ENCODE results near the gene ZDHHC6.
"Not testable (repeated sequence)": the region's sequence is repeated elsewhere in the genome, so short reads cannot be mapped to it uniquely, and the experiment has no call there.

Gene ZDHHC6

GRCh38 chr10:112388056-112388455 is 58.7 kb downstream of the ZDHHC6 start:
- H3K4me3 Mint-ChIP-seq; H3K9me3 Mint-ChIP-seq (ENCODE audit: low read depth); H3K27me3 Mint-ChIP-seq: not testable (repeated sequence)
- peaks cover 73% of the 10 kb centered on the region for H3K4me1 Mint-ChIP-seq (ENCODE audit: low read depth)
- H3K27ac Mint-ChIP-seq: peak overlapping the region; percentile 91
- peaks cover 21% of the 10 kb centered on the region for H3K36me3 Mint-ChIP-seq

GRCh38 chr10:112385201-112385600 is 61.5 kb downstream of the ZDHHC6 start:
- Mint-ChIP-seq H3K4me3 (no peak overlapping the region), H3K36me3 (peaks cover 17% of the 10 kb centered on the region), H3K4me1 (ENCODE audit: low read depth) (peaks cover 87% of the 10 kb centered on the region), H3K27ac (no peak overlapping the region), H3K9me3 (ENCODE audit: low read depth) (no peaks in the 10 kb centered on the region), H3K27me3 (no peaks in the 10 kb centered on the region)

DNA sequence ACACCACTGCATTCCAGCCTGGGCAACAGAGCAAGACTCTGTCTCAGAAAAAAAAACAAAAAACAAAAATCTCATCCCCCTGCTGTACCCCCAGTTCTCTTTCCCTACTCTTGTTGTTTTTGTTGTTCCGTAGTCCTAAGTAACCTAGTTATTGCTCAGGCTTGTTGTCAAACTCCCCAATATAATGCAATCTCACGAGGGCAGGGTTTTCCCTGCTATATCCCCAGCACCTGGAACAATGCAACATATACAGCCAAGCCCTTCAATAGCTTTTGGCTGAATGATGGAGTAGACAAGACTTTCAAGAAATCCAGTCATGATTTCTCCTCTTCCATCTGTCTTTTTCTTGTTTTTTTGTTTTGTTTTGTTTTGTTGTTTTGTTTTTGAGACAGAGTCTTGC is 62.6 kb downstream of the ZDHHC6 start:
- Mint-ChIP-seq H3K4me1 (ENCODE audit: low read depth) (peaks cover 87% of the 10 kb centered on the region), H3K27ac (peak overlapping the region; percentile 18), H3K36me3 (peaks cover 23% of the 10 kb centered on the region), H3K9me3 (ENCODE audit: low read depth) (no peaks in the 10 kb centered on the region), H3K4me3 (no peak overlapping the region), H3K27me3 (no peaks in the 10 kb centered on the region)

GRCh38 chr10:112383325-112383724 is 63.4 kb downstream of the ZDHHC6 start:
- no peaks in the 10 kb centered on the region for H3K27me3 Mint-ChIP-seq
- peaks cover 19% of the 10 kb centered on the region for H3K36me3 Mint-ChIP-seq
- H3K9me3 Mint-ChIP-seq (ENCODE audit: low read depth): no peaks in the 10 kb centered on the region
- peaks cover 87% of the 10 kb centered on the region for H3K4me1 Mint-ChIP-seq (ENCODE audit: low read depth)
- peak overlapping the region; percentile 51 for H3K4me3 Mint-ChIP-seq
- H3K27ac Mint-ChIP-seq: peak overlapping the region; percentile 64

DNA sequence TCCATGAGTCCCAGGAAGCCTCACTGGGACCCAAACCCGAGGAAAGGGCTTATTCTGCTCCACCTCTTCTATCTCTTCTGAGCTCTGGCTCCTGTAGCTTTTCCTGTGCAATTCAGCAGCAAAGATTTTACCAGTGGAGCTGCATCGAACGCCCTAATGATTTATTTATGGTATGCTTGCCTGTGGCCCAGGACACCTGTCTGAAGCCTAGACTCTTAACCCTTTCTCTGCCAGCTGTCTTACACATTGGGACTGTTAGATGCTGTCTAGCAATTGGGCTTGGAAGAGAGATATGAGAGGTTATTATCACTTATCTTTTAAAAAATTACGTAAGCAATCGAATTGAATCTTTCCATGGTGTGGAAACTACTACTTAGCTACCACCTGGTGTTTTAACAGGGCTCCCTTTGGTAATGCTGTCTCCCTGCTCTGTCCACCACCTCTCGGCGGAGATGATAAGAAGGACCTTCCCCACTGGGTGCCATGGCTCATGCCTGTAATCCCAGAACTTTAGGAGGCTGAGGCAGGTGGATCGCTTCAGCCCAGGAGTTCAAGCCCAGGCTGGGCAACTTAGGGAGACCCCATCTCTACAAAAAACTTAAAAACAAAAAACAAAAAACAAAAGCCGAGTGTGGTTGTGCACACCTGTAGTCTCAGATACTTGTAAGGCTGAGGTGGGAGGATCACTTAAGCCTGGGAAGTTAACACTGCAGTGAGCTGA is 64.0 kb downstream of the ZDHHC6 start:
- peaks cover 86% of the 10 kb centered on the region for H3K4me1 Mint-ChIP-seq (ENCODE audit: low read depth)
- peaks cover 20% of the 10 kb centered on the region for H3K36me3 Mint-ChIP-seq
- H3K9me3 Mint-ChIP-seq (ENCODE audit: low read depth): no peaks in the 10 kb centered on the region
- H3K4me3 Mint-ChIP-seq: peak overlapping the region; percentile 13
- H3K27ac Mint-ChIP-seq: no peak overlapping the region
- H3K27me3 Mint-ChIP-seq: no peaks in the 10 kb centered on the region

All from activated naive CD8-positive, alpha-beta T cell (primary cell).